HG03095 (cell line): Measurements from ENCODE around the gene UBE2U.

Source experiments
- ATAC-seq: cut with Tn5 transposase; IDR thresholded peaks from one replicate; pipeline ENCODE4 v1.9.1; 2021; ENCODE audit warnings: moderate library complexity; ENCODE audit not compliant: unreplicated experiment

UBE2U gene

GRCh38 chr1:64287071-64287470, 83.6 kb downstream of the UBE2U start:
- no peak for ATAC-seq

DNA sequence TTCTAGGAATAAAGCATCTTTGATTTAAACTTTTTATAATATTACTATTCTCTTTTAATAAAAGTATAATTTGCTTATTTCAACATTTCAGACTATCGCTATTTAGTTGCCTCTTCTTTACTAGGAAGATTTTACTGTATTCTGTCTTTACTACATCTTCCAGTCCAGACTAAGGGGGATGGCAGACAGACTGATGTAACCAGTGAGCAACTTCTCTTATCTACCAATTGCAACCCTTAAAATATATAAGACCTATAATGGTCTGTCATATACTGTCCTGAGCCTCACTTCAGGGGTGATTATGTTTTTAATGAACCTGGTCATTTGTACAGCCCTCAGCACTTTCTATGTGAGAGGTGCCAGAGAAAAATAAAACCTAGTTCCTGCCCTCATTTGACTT, 87.0 kb downstream of the UBE2U start:
- ATAC-seq: no peak

DNA sequence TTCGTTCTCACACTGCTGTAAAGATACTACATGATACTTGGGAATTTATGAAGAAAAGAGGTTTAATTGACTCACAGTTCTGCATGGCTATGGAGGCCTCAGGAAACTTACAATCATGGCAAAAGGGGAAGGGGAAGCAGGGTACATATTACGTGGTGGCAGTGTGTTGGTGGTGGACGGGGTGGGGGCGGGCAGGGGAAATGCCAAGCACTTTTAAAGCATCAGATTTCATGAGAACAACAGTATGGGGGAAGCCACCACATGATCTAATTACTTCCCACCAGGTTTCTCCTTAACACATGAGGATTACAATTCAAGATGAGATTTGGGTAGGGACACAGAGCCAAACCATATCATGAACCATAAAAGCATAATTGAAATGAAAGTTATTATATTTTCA, 88.5 kb downstream of the UBE2U start:
- no peak for ATAC-seq

DNA sequence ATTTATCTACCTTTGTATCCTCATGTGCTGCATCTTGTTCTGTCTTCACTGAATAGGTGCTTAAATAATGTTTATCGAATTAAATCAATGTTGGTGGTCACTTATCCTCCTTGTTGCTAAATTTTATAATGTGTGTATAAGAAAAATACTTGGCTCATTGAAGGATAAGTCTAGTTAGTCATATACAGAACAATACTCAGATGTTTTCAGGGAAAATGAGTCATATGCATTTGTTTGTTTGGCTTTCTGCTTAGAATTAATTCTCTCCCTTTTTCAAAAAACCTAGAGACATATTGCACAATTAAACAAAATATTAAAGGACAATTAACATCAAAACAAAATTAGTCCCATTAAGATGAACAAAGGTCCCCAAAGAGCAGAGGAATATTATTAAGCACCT, 89.0 kb downstream of the UBE2U start:
- ATAC-seq: no peak

GRCh38 chr1:64293820-64294219, 90.4 kb downstream of the UBE2U start:
- no peak for ATAC-seq

- ATAC-seq: no peak
Observed at GRCh38 chr1:64295136-64295535, 91.7 kb downstream of the UBE2U start.

GRCh38 chr1:64295561-64295960, 92.1 kb downstream of the UBE2U start:
- no peak for ATAC-seq

GRCh38 chr1:64296459-64296858, 93.0 kb downstream of the UBE2U start:
- ATAC-seq: no peak

DNA sequence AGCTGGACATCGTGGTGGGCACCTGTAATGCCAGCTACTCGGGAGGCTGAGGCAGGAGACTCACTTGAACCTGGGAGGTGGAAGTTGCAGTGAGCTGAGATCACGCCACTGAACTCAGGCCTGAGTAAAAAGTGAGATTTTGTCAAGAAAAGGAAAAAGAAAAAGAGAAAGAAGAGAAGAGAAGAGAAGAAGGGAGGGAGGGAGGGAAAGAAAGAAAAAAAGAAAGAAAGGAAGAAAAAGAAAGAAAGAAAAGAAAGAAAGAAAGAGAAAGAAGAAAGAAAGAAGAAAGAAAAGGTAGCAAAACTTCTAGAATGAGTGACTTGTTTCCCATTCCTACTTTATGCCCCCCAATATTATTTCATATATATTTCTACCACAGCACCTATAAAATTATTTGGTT, 98.8 kb downstream of the UBE2U start:
- ATAC-seq: no peak

DNA sequence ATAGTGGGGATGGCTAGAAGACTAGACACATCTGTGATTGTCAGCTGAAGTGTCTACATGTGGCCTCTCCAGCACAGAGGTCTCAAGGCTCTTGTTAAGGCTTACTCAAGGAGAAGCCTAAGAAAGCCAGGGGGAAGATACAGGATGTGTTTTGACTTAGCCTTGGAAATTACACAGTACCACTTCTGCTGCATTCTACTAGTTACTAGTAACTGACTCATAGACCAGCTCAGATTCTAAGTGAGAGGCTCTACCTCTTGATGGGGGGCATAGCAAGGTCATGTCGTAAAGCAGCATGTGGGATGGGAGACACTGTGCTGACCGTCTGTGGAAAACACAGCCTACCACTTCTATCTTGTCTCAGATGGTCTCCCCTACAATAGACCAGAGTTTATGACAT, 99.5 kb downstream of the UBE2U start:
- ATAC-seq: no peak

GRCh38 chr1:64304823-64305222, 101.4 kb downstream of the UBE2U start:
- ATAC-seq: no peak

DNA sequence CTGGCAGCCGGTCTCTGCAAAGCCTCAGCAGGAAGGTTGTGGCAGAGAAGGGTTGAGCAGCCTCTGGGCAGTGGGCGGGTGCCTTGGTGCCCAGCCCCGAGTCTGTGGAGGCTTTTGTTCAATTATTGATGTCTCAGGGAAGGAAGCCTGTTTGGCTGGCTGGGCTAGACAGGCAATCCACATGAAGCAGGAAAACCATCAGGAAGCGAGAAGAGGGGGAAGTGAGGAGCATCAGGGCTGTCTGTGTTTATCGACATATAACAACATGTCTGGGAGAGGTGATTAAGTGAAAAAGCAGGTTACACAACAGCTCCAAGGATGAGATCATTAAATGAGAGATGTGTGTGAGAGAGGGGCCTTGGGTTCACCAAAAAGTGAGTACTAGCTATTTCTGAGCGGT, 105.4 kb downstream of the UBE2U start:
- ATAC-seq: no peak

- ATAC-seq: no peak
Observed at GRCh38 chr1:64309431-64309831, 106.0 kb downstream of the UBE2U start.

GRCh38 chr1:64310760-64311159, 107.3 kb downstream of the UBE2U start:
- ATAC-seq: no peak

DNA sequence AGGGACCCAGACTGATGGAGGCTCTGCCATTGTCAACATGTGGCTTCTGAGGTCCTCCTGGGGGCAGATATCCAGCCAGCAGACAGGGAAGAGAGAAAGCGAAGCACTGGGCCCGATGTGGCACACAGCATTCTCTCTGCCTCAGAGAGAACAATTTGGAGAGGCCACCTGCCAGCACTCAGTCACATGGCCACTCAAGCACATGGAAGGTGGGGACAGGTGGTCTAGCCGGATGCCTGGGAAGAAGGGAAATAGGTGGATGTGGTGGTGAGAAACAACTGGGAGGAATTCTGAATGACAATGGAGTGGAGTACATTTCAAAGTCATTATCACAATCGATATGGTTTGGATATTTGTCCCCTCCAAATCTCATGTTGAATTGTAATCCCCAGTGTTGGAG, 109.0 kb downstream of the UBE2U start:
- ATAC-seq: no peak

DNA sequence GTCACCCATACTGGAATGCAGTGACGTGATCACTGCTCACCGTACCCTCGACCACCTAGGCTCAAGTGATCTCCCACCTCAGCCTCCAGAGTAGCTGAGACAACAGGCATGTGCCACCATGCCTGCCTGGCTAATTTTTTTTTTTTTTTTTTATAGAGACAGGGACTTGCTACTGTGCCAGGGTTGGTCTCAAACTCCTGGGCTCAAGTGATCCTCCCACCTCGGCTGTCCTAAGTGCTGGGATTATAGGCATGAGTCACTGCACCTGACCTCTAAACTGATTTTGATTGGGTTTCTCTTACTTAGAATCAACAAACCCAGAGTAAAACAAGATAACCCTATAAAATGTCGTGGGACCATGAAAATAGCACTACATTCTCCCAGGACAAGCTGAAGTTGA, 112.0 kb downstream of the UBE2U start:
- no peak for ATAC-seq
